ENCODE measurements around the gene POMC. TPM values are rescaled to one million over a fixed set of nuclear protein-coding genes. Genes with fewer than 3 reads are reported as not detected.

The POMC gene
- total RNA-seq, 1 experiment from 2014 or later, result not detected

DNA sequence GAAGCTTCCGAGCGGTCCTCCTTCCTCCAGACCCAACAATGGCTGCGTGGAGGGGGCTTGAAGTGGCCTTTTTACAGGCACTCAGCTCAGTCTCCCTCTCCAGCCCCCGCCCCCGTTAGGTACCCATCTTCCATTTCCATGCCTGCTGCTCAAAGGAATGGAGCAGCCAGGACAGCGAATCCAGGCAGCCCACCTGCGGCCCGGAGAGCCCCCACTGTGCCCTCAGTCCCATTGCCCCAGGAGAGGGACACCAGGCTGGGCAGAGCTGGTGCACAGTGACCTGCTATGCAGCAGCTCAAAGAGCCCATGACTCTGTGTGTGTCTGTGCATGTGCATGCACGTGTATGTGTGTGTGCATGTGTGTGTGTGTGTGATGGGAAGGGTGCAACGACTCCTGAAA, 10.6 kb upstream of the POMC start:
- RAD21 ChIA-PET (ENCODE audit: low non-redundant PET in 1 of 2, low total read pairs in 2 of 2, uncharacterized antibody in 2 of 2, unreplicated experiment in 2 of 2), result no interaction called here
- H3K36me3 ChIP-seq (ENCODE audit: control insufficient read depth in 1 of 2, insufficient read depth in 2 of 2, low read length in 2 of 2), result no peaks in the 10 kb centered on the region

More for the DNA sequence above, 10.6 kb upstream of the POMC start:
- BruUV-seq (replicated peaks), result no TSS peak
- H3K9me2 ChIP-seq (ENCODE audit: insufficient read depth), result no peaks in the 10 kb centered on the region
- H3K4me2 ChIP-seq (ENCODE audit: low read length), result no peak overlapping the region
- no peaks in the 10 kb centered on the region for H3K4me1 ChIP-seq (ENCODE audit: control insufficient read depth in 1 of 2, insufficient read depth in 2 of 2, low read length in 2 of 2)
- H2AFZ ChIP-seq (ENCODE audit: low read depth, low read length, poor library complexity, severe bottlenecking), result no peak overlapping the region
- no peaks in the 10 kb centered on the region for H3K9me3 ChIP-seq (ENCODE audit: control insufficient read depth in 1 of 2, insufficient read depth in 1 of 2, low read depth in 1 of 2, low read length in 2 of 2)
- POLR2A ChIA-PET, result no interaction called here
- no peak for ATAC-seq
- no peaks in the 10 kb centered on the region for H4K20me1 ChIP-seq (ENCODE audit: insufficient read depth)
- no peak overlapping the region for H3K4me3 ChIP-seq (replicated peaks in 1 of 2; ENCODE audit: low read depth in 1 of 2, low read length in 2 of 2)
- intact Hi-C loops (cut with micrococcal nuclease), result no loop called here
- TF ChIP-seq POLR2AphosphoS5 (IDR thresholded peaks at IDR 0.05; ENCODE audit: low read depth, low read length) (no peak), JUND (IDR thresholded peaks at IDR 0.05) (no peak), SP1 (IDR thresholded peaks at IDR 0.05; ENCODE audit: low read depth) (no peak), SRF (IDR thresholded peaks at IDR 0.05; ENCODE audit: low read depth) (no peak), TCF7L2 (IDR thresholded peaks at IDR 0.05; ENCODE audit: borderline replicate concordance, extremely low read depth, insufficient read depth, insufficient read length) (no peak), SIN3A (IDR thresholded peaks at IDR 0.05; ENCODE audit: low read depth) (no peak), EZH2 (IDR thresholded peaks at IDR 0.05) (no peak), POLR2A (IDR thresholded peaks at IDR 0.05; ENCODE audit: borderline replicate concordance, extremely low read depth, insufficient read depth, insufficient read length) (no peak), EZH2phosphoT487 (IDR thresholded peaks at IDR 0.05; ENCODE audit: borderline replicate concordance) (no peak), RAD21 (IDR thresholded peaks at IDR 0.05; ENCODE audit: low read depth) (no peak), FOSL1 (IDR thresholded peaks at IDR 0.05; ENCODE audit: low read depth) (no peak), ZNF274 (IDR thresholded peaks at IDR 0.05; ENCODE audit: low read depth, low read length) (no peak), ZFX (IDR thresholded peaks at IDR 0.05) (no peak), YY1 (IDR thresholded peaks at IDR 0.05; ENCODE audit: extremely low read depth, insufficient replicate concordance, low read depth, low read length) (no peak)
- TF ChIP-seq, protein P1, sequence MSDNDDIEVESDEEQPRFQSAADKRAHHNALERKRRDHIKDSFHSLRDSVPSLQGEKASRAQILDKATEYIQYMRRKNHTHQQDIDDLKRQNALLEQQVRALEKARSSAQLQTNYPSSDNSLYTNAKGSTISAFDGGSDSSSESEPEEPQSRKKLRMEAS (IDR thresholded peaks at IDR 0.05), result no peak
- TF ChIP-seq, protein P2, sequence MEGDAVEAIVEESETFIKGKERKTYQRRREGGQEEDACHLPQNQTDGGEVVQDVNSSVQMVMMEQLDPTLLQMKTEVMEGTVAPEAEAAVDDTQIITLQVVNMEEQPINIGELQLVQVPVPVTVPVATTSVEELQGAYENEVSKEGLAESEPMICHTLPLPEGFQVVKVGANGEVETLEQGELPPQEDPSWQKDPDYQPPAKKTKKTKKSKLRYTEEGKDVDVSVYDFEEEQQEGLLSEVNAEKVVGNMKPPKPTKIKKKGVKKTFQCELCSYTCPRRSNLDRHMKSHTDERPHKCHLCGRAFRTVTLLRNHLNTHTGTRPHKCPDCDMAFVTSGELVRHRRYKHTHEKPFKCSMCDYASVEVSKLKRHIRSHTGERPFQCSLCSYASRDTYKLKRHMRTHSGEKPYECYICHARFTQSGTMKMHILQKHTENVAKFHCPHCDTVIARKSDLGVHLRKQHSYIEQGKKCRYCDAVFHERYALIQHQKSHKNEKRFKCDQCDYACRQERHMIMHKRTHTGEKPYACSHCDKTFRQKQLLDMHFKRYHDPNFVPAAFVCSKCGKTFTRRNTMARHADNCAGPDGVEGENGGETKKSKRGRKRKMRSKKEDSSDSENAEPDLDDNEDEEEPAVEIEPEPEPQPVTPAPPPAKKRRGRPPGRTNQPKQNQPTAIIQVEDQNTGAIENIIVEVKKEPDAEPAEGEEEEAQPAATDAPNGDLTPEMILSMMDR (IDR thresholded peaks at IDR 0.05 in 2 of 3, conservative IDR thresholded peaks at IDR 0.05 in 1 of 3; ENCODE audit: borderline replicate concordance in 1 of 3, insufficient read depth in 1 of 3, low read depth in 2 of 3, low read length in 2 of 3), result no peak
- TF ChIP-seq, protein P3, sequence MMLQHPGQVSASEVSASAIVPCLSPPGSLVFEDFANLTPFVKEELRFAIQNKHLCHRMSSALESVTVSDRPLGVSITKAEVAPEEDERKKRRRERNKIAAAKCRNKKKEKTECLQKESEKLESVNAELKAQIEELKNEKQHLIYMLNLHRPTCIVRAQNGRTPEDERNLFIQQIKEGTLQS (IDR thresholded peaks at IDR 0.05), result no peak
- H3K27ac ChIP-seq (ENCODE audit: low read depth, low read length), result no peak overlapping the region
- CTCF ChIA-PET, result no interaction called here
- no peak overlapping the region for H3K9ac ChIP-seq (ENCODE audit: low read length)
- no peaks in the 10 kb centered on the region for H3K27me3 ChIP-seq (ENCODE audit: insufficient read depth, low read length)
- no peaks in the 10 kb centered on the region for H3K79me2 ChIP-seq (ENCODE audit: insufficient read depth, low read length)
- no peak for DNase-seq (ENCODE audit: low read depth, low spot score)
